Midbrain (tissue), 1 donor: ENCODE measurements around the gene WDR45B.

Experiments
- DNase-seq: peaks from one replicate; lab custom pipeline; 2025; lab: John Stamatoyannopoulos, UW

Gene WDR45B

DNA sequence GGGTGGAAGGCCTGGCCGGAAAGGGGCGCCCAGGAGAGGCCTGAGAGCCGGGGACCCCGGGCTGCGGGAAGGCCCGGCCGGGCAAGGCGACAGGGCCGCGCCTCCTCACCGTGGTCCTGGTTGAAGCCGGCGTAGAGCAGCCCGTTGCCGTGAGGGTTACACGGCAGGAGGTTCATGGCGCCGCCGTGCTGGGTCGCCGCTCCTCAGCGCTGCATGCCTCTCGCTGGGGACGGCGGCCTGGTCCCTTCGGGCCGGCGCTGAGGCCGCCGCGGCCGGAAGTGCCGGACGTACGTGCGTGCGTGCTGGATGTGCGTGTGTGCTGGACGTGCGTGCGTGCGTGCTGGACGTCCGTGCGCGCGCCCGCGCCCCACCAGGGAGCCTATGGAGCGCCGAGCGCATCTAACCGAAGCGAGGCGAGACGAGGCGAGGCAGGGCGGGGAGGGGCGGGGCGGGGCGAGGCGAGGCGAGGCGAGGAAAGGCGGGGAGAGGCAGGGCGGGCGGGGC is at the start of gene WDR45B:
WDR45B (minus strand) TSS at position 280 of the 504 bp plus-strand sequence; CDS start at position 176, 104 bp downstream.
- peak; percentile 95 for DNase-seq

DNA sequence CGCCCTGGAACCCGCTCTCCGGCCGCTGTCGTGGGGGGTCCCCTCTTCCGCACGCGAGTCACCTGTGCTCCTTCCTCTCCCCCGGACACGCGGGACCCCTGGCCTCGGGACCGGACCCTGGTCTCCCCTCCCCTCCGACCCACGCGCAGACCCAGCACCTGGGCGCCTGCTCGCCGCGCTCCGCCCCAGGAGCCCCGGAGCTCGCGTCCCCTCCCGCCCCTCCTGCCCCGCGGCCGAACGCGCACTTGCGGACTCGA is 49.5 kb upstream of the WDR45B start:
- no peak for DNase-seq

- no peak for DNase-seq
These were observed 48.9 kb upstream of the WDR45B start for GRCh38 chr17:82696916-82697807.

DNA sequence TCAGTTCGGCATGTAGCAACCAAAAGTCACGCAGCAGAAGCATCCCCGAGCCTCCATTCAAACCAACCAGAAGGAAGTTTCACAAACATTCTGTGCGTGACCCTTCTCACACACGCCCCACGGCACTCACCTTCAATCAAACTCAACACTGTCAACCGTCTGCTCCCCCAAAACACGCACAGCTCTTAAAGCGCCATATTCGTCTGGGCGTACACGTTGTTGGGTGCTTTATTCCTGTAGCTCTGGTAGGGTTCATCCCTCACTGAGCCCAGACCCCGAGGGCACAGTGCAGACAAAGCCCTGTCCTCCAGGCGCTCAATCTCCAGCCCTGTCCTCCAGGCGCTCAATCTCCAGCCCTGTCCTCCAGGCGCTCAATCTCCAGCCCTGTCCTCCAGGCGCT is 48.0 kb upstream of the WDR45B start:
- DNase-seq: no peak

DNA sequence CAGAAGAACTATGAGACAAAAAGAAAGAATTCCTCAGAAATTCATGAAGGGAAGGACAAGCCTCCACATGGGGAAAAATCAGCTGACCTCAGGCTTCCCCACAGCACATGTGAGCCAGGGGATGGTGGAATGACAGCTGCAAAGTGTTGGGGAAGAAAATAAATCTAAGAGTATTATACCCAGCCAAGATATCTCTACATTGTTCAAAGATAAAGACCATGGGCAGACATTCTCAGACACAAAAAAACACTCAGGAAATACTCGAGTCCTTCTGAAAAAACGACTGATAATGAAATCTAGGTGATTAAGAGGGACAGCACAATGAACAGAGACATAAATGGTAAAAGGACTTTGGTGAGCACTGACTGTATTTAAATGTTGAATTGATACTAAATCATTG is 46.4 kb upstream of the WDR45B start:
- DNase-seq: no peak

DNA sequence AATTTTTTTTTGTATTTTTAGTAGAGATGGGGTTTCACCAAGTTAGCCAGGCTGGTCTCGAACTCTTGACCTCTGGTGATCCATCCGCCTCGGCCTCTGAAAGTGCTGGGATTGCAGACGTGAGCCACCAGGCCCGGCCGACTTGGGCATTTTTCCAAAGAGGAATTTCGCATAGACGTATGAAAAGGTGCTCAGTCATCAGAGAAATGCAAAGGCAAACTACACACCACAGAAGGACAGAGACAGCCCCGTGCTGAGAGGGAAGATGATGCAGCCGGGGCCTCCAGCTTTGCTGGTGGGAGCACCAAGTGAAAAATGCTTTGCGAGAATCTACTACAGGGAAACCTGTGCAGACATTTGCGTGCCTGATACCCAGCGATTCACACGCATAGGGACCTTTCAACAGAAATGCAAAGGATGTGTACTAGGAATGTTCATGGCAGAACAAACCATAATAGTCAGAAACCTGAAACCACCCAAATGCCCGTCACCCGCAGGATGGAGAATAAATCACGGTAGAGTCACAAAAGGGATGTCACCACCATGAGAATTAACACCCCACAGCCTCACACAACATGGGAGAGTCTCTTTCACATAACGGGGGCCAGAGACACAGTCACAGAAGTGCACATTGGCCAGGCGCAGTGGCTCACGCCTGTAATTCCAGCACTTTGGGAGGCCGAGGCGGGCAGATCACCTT is 45.1 kb upstream of the WDR45B start:
- no peak for DNase-seq

- no peak for DNase-seq
These were observed 44.0 kb upstream of the WDR45B start for GRCh38 chr17:82692268-82692667.

GRCh38 chr17:82691714-82692113 is 43.5 kb upstream of the WDR45B start:
- DNase-seq: no peak

DNA sequence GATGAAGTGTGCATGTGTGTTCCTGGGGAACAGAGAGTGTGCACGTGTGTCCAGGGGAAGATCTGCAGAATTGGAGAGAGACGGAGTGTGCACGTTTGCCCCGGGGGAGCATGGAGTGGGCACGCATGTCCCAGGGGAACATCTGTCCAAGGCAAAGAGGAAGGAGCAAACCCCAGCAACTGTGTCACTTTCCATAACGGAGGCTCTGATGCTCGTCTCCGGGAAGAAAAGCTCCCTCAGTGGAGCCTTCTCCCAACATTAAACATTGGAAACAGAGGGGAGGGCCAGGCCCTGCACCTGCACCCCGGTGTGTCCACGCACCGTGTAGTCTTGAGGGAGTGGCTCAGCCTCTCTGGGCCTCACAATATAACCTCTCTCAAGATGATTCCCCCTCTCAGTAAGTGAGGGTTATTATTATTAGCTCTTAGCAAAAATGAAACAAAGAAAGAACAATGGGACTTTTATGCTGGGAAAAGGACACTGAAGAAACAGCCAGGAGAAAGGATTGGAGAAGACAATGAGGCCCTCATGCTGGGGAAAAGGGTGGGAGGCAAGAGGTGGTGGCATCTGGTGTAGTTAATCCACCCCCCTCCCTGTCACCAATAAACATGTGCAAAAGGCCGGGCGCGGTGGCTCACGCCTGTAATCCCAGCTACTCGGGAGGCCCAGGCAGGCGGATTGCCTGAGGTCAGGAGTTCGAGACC is 42.7 kb upstream of the WDR45B start:
- peak; percentile 69 for DNase-seq

GRCh38 chr17:82689077-82689476 is 40.8 kb upstream of the WDR45B start:
- DNase-seq: no peak

DNA sequence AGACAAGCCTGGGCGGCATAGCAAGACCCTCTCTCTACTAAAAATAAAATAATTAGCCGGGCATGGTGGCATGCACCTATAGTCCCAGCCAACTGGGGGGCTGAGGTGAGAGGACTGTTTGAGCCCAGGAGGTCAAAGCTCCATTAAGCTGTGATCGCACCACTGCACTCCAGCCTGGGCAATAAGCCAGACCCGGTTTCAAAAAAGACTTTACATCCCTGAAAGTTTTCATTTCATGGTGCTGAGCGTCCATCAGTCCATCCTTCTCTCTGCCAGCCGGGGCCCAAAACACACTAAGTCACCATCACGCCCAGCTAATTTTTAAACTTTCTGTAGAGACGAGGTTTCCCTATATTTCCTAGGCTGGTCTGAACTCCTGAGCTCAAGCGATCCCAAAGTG is 39.6 kb upstream of the WDR45B start:
- DNase-seq: no peak

DNA sequence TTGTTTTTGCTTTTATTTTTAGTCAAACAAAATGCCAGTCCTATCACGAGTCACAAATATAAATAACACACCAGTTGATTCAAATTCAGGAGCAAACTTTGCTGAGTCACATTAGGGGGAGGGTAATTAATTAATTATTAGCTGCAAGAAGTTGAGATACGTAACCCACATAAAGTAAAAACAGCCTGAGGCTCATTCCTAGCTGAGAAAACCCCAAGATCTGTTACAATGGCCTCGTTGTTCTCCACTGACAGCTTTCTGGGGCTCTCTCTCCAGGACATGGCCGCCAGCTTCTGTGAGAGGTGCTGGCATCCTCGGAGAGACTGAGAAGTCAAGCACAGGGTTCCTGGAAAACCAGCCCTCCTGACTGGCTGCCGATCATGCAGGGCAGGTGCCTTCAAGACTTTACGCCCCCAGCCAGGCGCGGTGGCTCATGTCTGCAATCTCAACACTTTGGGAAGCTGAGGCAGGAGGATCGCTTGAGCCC is 39.2 kb upstream of the WDR45B start:
- peak; percentile 66 for DNase-seq

DNA sequence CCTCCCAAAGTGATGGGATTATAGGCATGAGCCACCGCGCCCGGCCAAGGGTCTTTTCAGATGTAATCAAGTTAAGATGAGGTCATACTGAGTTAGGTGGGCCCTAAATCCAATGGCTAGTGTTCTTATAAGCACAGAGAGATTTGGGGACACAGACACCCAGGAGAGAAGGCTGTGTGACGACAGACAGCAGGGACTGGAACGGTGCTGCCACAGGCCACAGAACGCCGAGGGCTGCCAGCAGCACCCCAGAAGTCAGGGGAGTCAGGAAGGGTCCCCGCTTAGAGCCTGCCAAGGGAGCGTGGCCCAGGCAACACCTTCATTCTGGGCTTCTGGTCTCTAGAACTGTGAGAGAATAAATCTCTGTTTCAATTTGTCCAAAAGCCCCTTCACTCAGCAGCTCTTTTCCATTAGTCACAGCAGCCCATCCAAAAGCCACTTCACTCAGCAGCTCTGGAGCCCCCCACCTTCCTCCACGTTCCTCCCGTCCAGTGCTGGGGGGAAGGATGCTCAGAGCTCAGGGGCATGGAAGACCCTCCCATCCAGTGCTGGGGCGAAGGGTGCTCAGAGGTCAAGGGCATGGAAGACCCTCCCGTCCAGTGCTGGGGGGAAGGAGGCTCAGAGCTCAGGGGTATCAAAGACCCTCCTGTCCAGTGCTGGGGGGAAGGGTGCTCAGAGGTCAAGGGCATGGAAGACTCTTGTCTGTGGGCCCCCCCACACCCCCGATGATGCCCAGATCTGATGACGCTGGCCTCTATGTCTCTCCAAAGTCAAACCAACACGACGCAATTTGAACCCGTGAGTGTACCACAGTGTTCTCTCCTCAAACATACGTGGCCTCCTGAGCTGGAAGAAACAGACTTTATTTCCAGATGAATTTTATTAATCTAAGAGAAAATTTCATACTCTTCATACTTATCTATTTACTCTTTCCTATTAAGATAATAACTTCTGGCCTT is 38.4 kb upstream of the WDR45B start:
- DNase-seq: no peak

DNA sequence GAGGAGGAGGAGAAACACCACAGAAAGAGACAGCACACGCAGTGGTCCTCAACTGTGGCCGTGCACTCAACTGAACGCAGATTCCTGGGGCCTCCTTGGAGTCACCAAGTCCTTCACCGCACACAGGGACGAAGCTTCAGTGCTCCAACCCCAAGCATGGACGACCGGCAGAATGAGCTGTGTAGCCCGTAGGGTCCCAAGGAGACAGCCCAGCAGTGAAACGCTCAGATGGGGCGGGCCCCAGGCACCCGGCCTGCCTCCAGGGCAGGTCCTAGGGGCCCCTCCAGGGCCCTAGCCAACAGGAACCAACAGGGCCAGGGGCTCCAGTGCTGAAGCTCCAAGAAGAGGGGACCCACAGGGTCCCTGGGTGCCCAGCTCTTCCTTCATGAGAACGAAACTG is 37.0 kb upstream of the WDR45B start:
- no peak for DNase-seq

DNA sequence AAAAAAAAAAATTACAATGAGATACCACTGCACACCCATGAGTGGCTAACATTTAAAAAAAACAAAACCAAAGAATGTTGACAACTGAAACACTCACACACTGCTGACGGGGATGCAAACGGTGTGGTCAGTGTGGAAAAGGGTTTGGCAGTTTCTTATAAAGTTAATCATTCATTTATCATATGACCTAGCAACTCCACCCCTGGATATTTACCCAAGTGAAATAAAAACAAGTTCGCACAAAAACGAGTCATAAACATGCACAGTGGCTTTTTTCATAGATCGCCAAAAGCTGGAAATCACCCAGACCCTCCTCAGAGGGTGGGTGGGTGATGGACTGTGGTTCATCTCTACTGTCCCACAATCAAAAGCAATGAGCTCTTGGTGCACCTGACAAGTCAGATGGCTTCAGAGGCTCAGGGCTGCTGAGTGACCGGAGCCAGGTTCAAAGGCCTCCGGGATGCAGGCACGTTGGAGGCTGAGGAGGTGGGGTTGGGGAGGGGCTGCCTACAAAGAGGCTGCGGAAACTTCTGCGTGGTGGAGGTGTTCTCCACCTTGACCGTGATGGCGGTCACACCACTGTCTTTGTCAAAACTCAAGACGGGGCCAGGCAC is 36.1 kb upstream of the WDR45B start:
- DNase-seq: no peak

GRCh38 chr17:82683534-82683933 is 35.3 kb upstream of the WDR45B start:
- DNase-seq: no peak

GRCh38 chr17:82681547-82681946 is 33.3 kb upstream of the WDR45B start:
- no peak for DNase-seq

DNA sequence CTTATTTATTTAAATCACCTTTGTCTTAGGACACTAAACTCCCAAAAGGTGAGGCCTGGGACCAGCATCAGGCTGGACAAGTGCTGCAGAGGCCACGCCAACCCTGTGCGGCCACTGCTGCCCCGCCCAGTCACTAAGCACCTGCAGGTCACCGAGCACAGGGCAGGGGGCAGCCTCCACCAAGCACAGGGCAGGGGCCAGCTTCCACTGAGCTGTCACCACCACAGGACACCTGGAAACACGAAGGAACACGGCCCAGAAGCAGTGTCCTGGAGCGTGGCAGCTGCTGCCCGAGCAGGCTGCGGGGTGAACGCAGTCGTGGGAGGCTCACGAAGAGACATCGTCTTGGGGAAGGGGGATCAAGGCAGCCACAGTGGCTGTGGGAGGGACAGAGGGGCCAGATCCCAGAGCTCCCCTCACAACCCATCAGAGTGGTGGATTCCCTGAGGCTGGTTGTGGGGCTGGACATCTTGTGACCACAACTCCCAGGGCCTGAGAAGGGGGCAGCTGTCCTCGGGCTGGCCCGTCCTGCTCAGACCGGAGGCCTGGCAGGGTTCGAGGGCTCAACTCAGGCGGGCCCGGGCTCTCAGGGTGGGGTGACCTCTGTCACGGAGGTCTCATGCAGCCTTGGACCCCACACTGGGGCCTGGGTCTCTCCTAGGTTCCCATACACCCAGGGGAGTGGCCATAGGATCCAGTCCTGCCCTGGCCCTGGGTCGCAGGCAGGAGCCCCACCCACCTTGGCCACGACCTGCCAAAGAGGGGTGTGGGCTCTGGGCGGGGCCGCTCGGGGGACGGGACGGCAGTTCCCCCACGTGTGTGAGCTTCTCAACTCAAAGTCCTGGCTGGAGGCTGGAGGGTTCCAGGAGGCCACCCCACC is 31.6 kb upstream of the WDR45B start:
- no peak for DNase-seq

GRCh38 chr17:82678265-82678891 is 30.1 kb upstream of the WDR45B start:
- DNase-seq: no peak
